GM12892 (cell line): Measurements from ENCODE around the gene DHCR7.

Source experiments
- POLR2A ChIP-seq: IDR thresholded peaks from 2 replicates; pipeline ENCODE4 v1.6.1; 2011; ENCODE audit warnings: low read depth, low read length, control low read depth
- POLR2AphosphoS5 ChIP-seq: IDR thresholded peaks from 2 replicates; pipeline ENCODE4 v1.6.1; 2011; ENCODE audit warnings: low read depth, low read length, control low read depth
- TAF1 ChIP-seq: IDR thresholded peaks from 2 replicates; pipeline ENCODE4 v1.6.1; 2011; ENCODE audit warnings: low read depth, mild to moderate bottlenecking, control low read depth, low read length, borderline replicate concordance

GRCh38 chr11:71384561-71384960 is 63.6 kb downstream of the DHCR7 start:
- TF ChIP-seq POLR2AphosphoS5 = no peak
- TF ChIP-seq POLR2A = no peak
- TF ChIP-seq TAF1 = no peak
